Choroid plexus epithelial cell (primary cell): ENCODE results near the gene HSD17B14.
"Not testable (repeated sequence)": the region's sequence is repeated elsewhere in the genome, so short reads cannot be mapped to it uniquely, and the experiment has no call there.

Source experiments
- DNase-seq: peaks from one replicate; pipeline ENCODE4 v3.0.0-alpha.2; 2010; ENCODE audit warnings: low read depth
- H3K4me3 ChIP-seq: 2 replicates; pipeline ENCODE4 v1.5.1; 2011; ENCODE audit warnings: low read depth, mild to moderate bottlenecking, control low read depth, low read length, moderate library complexity
- CTCF ChIP-seq: conservative IDR thresholded peaks from 2 replicates; pipeline ENCODE4 v1.5.1; 2011; ENCODE audit warnings: low read depth, mild to moderate bottlenecking, control low read depth, inconsistent platforms, low read length, moderate library complexity

HSD17B14 gene

GRCh38 chr19:48852292-48852691, 16.0 kb upstream of the HSD17B14 start:
- no peak overlapping the region for H3K4me3 ChIP-seq
- TF ChIP-seq CTCF, result no peak
- DNase-seq, result no peak

GRCh38 chr19:48846659-48847058, 10.4 kb upstream of the HSD17B14 start:
- not testable (repeated sequence) for H3K4me3 ChIP-seq, DNase-seq

- DNase-seq, result no peak
- TF ChIP-seq CTCF, result no peak
- H3K4me3 ChIP-seq, result no peak overlapping the region
Measured at GRCh38 chr19:48845384-48845783, 9.1 kb upstream of the HSD17B14 start.

- H3K4me3 ChIP-seq, result no peak overlapping the region
- DNase-seq, result peak; percentile 65
- TF ChIP-seq CTCF, result peak; percentile 21
Measured at GRCh38 chr19:48844472-48844871, 8.2 kb upstream of the HSD17B14 start.

- H3K4me3 ChIP-seq, result no peak overlapping the region
Measured at GRCh38 chr19:48842789-48843162, 6.5 kb upstream of the HSD17B14 start.

GRCh38 chr19:48841571-48841970, 5.3 kb upstream of the HSD17B14 start:
- TF ChIP-seq CTCF, result no peak
- no peak for DNase-seq
- no peak overlapping the region for H3K4me3 ChIP-seq

More at GRCh38 chr19:48842789-48843162, 6.5 kb upstream of the HSD17B14 start:
- DNase-seq, result peak; percentile 63
- peak; percentile 82 for TF ChIP-seq CTCF

GRCh38 chr19:48841047-48841446, 4.8 kb upstream of the HSD17B14 start:
- H3K4me3 ChIP-seq, result no peak overlapping the region
- no peak for TF ChIP-seq CTCF
- no peak for DNase-seq

- no peak for TF ChIP-seq CTCF
- no peak for DNase-seq
- H3K4me3 ChIP-seq, result no peak overlapping the region
Measured at GRCh38 chr19:48837687-48838086, 1.4 kb upstream of the HSD17B14 start.
